Testis (tissue), 2 donors: ENCODE results near the gene CALCB.

ENCODE experiments used
- CTCF ChIP-seq, 3 experiments: fragments of 450-650 bp in 2 of 3; fragments of 200-600 bp in 1 of 3; sonication (generic) in 1 of 3; IDR thresholded peaks; one replicate each; pipeline ENCODE4 v1.5.1; 2016 to 2019; ENCODE audit warnings: antibody characterized with exemption in 3 of 3, mild to moderate bottlenecking in 2 of 3, moderate library complexity in 1 of 3
- POLR2A ChIP-seq: fragments of 450-650 bp; IDR thresholded peaks from one replicate; pipeline ENCODE4 v1.6.1; 2017; ENCODE audit warnings: antibody characterized with exemption, mild to moderate bottlenecking, moderate library complexity

DNA sequence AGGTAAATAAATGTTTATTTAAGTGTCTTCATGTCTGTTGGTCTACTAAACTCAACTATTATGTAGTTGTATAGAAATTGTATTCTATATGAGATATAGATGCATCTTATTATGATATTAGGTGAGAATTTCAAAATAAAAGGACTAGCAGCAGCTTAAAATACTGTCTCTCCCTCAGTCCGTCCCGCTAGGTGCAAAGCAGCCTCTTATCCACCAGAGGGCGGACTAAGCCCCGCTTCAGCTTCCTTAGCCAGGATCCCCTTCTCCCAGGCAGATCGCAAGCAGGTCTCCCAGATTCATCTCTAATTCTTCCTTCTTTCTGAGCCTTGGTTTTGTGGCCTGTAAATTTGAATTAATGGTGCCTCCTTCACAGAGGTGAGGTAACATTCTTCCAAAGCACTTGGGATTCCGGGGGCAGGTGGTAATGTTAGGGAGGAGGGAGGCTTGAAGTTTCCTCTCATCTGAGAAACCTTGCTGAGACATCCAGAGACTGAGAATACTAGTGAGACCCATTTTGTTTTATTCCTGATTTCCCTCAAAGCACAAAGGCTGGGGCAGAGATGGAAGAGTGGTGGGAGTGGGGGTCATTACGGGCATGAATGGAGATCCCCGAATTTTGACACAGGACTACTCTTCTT, 27.8 kb downstream of the CALCB start:
- TF ChIP-seq CTCF (IDR thresholded peaks at IDR 0.05) (peak; percentile 41 to 86 (median 56)), POLR2A (no peak)
